ENCODE data around the gene BUD31.

DNA sequence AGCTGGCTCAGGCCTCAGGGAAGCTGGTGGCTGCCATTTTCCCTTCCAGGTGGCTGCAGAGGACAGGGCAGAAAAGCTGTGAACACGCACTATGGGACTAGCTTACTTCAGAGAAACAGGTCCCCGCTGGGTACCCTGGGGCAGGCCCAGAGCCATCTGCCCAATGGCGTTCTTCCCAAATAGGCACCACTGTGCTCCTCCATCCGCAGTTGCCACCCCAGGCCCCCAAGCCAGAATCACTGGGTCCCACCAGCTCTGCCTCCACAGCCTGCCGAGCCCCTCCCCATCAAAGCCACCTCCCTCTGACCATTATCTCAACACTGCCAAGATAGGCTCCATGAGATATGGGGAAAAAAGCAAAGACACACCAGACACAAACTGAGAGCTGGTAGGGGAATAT is 11.4 kb downstream of the BUD31 start:
- TF ChIP-seq, protein P1, sequence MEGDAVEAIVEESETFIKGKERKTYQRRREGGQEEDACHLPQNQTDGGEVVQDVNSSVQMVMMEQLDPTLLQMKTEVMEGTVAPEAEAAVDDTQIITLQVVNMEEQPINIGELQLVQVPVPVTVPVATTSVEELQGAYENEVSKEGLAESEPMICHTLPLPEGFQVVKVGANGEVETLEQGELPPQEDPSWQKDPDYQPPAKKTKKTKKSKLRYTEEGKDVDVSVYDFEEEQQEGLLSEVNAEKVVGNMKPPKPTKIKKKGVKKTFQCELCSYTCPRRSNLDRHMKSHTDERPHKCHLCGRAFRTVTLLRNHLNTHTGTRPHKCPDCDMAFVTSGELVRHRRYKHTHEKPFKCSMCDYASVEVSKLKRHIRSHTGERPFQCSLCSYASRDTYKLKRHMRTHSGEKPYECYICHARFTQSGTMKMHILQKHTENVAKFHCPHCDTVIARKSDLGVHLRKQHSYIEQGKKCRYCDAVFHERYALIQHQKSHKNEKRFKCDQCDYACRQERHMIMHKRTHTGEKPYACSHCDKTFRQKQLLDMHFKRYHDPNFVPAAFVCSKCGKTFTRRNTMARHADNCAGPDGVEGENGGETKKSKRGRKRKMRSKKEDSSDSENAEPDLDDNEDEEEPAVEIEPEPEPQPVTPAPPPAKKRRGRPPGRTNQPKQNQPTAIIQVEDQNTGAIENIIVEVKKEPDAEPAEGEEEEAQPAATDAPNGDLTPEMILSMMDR (IDR thresholded peaks at IDR 0.05; ENCODE audit: insufficient read depth, low read depth, low read length): no peak
- TF ChIP-seq EZH2 (IDR thresholded peaks at IDR 0.05; ENCODE audit: insufficient read depth, low read length): no peak

Data from astrocyte (in vitro differentiated cells and primary cell).